ENCODE data around the gene KLHL42.

- TF ChIP-seq CTCF (IDR thresholded peaks at IDR 0.05) (no peak), POLR2A (IDR thresholded peaks at IDR 0.05) (no peak)
Measured at GRCh38 chr12:27802511-27802910, 22.5 kb downstream of the KLHL42 start.

Data from body of pancreas (tissue), 4 donors.